Activated naive CD8-positive, alpha-beta T cell (primary cell): ENCODE data around the gene OR2Y1.
"Not testable (repeated sequence)": the region's sequence is repeated elsewhere in the genome, so short reads cannot be mapped to it uniquely, and the experiment has no call there.

ENCODE experiments used
- H3K27ac Mint-ChIP-seq: one replicate; pipeline ENCODE4 v1.8.0; 2021; ENCODE audit warnings: mixed read lengths
- H3K27me3 Mint-ChIP-seq: one replicate; pipeline ENCODE4 v1.8.0; 2021; ENCODE audit warnings: mixed read lengths
- H3K36me3 Mint-ChIP-seq: one replicate; pipeline ENCODE4 v1.8.0; 2021; ENCODE audit warnings: mixed read lengths
- H3K4me1 Mint-ChIP-seq: one replicate; pipeline ENCODE4 v1.8.0; 2021; ENCODE audit warnings: low read depth, mixed read lengths
- H3K4me3 Mint-ChIP-seq: one replicate; pipeline ENCODE4 v1.8.0; 2021; ENCODE audit warnings: mild to moderate bottlenecking, mixed read lengths
- H3K9me3 Mint-ChIP-seq: one replicate; pipeline ENCODE4 v1.8.0; 2021; ENCODE audit warnings: low read depth, mixed read lengths

The OR2Y1 gene

DNA sequence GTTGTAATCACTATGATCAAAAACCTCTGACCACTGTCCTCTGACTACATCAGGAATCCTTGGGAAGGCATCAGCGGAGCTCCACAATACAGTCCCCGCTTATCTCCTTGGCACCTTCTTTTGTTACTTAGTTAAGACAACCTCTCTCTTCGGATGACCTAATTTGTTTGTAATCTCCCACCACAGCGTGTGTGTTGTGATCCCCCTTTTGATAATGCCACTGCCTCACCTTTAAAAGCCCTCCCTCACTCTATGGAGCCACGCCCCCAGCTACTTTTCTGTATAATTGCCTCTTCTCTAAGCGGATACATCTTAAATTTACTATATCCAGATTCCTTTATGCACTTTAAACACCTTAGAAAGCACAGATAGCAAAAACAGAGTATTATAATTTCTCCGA lies 35.9 kb downstream of the OR2Y1 start:
- H3K4me3 Mint-ChIP-seq = no peak overlapping the region
- no peaks in the 10 kb centered on the region for H3K27me3 Mint-ChIP-seq
- H3K4me1 Mint-ChIP-seq = peaks cover 7% of the 10 kb centered on the region
- peaks cover 3% of the 10 kb centered on the region for H3K9me3 Mint-ChIP-seq
- H3K36me3 Mint-ChIP-seq = peaks cover 7% of the 10 kb centered on the region
- no peak overlapping the region for H3K27ac Mint-ChIP-seq

DNA sequence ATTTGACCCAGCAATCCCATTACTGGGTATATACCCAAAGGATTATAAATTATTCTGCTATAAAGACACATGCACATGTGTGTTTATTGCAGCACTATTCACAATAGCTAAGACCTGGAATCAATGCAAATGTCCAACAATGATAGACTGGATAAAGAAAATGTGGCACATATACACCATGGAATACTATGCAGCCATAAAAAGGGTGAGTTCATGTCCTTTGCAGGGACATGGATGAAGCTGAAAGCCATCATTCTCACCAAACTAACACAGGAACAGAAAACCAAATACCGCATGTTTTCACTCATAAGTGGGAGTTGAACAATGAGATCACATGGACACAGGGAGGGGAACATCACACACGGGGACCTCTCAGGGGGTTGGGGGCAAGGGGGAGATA lies 36.5 kb downstream of the OR2Y1 start:
- not testable (repeated sequence) for H3K4me3 Mint-ChIP-seq

DNA sequence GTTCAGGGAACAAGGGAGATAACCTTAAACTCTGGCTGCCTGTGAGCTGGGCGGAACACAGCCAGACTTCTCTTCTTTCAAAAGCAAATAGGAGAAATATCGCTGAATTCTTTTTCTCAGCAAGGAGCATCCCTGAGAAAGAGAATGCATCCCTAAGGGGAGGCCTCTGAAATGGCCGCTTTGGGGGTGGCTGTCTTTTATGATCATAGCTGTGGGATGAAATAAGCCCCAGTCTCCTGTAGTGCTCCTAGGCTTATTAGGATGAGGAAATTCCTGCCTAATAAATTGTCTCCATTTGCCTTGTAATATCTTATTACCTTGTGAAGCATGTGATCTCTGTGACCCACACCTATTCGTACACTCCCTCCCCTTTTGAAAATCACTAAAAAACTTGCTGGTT lies 39.4 kb downstream of the OR2Y1 start:
- H3K27ac Mint-ChIP-seq = peak overlapping the region; percentile 41
- H3K9me3 Mint-ChIP-seq, H3K4me3 Mint-ChIP-seq, H3K36me3 Mint-ChIP-seq, H3K27me3 Mint-ChIP-seq: not testable (repeated sequence)
- peaks cover 12% of the 10 kb centered on the region for H3K4me1 Mint-ChIP-seq

More for the DNA sequence above, 36.5 kb downstream of the OR2Y1 start:
- not testable (repeated sequence) for H3K9me3 Mint-ChIP-seq, H3K27ac Mint-ChIP-seq, H3K27me3 Mint-ChIP-seq, H3K36me3 Mint-ChIP-seq
- H3K4me1 Mint-ChIP-seq = peaks cover 10% of the 10 kb centered on the region

DNA sequence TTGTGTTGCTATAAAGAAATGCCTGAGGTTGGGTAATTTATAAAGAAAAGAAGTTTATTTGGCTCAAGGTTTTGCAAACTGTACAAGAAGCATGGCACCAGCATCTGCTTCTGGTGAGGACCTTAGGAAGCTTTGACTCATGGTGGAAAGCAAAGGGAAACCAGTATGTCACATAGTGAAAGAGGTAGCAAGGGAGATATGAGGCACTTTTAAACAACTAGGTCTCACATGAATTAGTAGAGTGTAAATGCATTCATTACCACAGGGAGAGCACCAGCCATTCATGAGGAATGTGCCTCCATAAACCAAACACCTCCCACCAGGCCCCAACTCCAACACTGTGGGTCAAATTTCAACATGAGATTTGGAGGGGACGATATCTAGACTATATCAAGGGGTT lies 40.8 kb downstream of the OR2Y1 start:
- H3K9me3 Mint-ChIP-seq = peaks cover 3% of the 10 kb centered on the region
- H3K27ac Mint-ChIP-seq = peak overlapping the region; percentile 16
- H3K4me3 Mint-ChIP-seq = no peak overlapping the region
- H3K27me3 Mint-ChIP-seq = no peaks in the 10 kb centered on the region
- peaks cover 9% of the 10 kb centered on the region for H3K4me1 Mint-ChIP-seq
- H3K36me3 Mint-ChIP-seq = peaks cover 7% of the 10 kb centered on the region

DNA sequence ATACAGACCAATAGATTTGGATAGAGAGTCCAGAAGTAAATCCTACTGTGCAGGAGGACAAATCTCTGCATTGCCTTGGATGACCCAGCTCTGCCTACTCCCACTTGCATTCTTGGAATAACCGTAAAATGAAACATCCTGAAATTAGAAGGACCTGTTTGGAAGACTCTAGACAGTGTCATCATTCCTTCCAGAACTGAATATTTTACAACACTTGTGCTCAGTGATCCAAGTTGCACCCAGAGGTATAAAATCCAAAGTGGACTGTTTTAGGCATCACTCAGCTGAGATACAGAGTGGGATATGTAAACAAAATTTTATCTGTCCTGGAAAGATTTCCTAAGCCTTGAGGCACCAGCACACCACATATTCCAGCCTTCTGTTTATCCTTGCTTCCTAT lies 43.7 kb downstream of the OR2Y1 start:
- Mint-ChIP-seq H3K9me3 (peaks cover 7% of the 10 kb centered on the region), H3K27ac (no peak overlapping the region), H3K36me3 (peaks cover 5% of the 10 kb centered on the region), H3K27me3 (no peaks in the 10 kb centered on the region), H3K4me1 (peaks cover 32% of the 10 kb centered on the region), H3K4me3 (no peak overlapping the region)

DNA sequence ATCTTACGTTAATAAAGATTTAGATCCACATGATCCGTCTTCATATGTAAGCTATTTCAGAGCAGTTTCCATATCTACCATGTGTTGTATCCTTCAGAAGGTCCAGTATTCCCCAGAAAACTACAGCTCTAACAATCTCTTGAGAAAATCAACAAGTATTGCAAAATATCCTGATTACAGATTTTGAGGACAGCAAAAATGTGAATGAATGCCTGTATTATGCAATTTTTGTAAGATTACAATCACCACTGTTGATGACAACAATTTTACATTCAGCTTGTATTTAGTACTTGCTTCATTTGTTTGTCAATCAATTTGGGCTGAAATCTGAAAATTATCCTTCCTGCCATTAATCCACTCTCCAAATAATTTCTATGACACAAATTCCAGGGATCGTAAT lies 47.4 kb downstream of the OR2Y1 start:
- H3K4me3 Mint-ChIP-seq = no peak overlapping the region
- no peaks in the 10 kb centered on the region for H3K27me3 Mint-ChIP-seq
- H3K27ac Mint-ChIP-seq = no peak overlapping the region
- peaks cover 3% of the 10 kb centered on the region for H3K36me3 Mint-ChIP-seq
- peaks cover 56% of the 10 kb centered on the region for H3K4me1 Mint-ChIP-seq
- H3K9me3 Mint-ChIP-seq = peaks cover 4% of the 10 kb centered on the region

DNA sequence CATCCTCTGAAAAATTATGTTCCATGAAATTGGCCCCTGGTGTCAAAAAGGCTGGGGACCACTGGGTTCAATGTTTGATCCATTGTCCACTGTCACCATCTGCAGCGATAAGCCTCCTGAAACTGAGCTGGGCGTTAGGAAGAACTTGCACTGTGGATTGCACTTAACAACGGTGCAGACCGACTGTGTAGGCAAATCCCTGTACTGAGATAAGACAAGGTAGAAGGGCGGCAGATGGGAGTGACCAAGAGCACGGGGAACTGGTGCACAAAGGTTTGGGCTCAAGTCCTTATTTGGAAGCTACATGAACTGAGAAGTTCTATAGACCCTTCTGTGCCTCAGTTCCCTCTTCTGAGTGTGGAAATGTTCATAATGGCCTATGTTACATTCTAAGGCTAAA lies 48.8 kb downstream of the OR2Y1 start:
- no peaks in the 10 kb centered on the region for H3K27me3 Mint-ChIP-seq
- H3K27ac Mint-ChIP-seq = peak overlapping the region; percentile 46
- H3K4me1 Mint-ChIP-seq = peaks cover 62% of the 10 kb centered on the region
- H3K9me3 Mint-ChIP-seq = peaks cover 4% of the 10 kb centered on the region
- H3K4me3 Mint-ChIP-seq = no peak overlapping the region
- peaks cover 3% of the 10 kb centered on the region for H3K36me3 Mint-ChIP-seq

DNA sequence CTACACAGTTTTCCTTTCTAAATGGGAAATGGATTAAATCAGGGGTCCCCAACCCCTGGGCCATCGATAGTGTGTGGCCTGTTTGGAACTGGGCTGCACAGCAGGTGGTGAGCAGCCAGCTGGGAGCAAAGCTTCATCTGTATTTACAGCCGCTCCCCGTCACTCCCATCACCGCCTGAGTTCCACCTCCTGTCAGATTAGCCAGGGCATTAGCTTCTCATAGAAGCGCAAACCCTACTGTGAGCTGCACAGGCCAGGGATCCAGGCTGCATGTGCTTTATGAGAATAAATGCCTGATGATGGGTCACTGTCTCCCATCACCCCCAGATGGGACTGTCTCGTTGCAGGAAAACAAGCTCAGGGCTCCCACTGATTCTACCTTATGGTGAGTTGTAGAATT lies 49.3 kb downstream of the OR2Y1 start:
- no peaks in the 10 kb centered on the region for H3K27me3 Mint-ChIP-seq
- peak overlapping the region; percentile 40 for H3K4me3 Mint-ChIP-seq
- peaks cover 67% of the 10 kb centered on the region for H3K4me1 Mint-ChIP-seq
- peaks cover 3% of the 10 kb centered on the region for H3K36me3 Mint-ChIP-seq
- H3K27ac Mint-ChIP-seq = peak overlapping the region; percentile 91
- H3K9me3 Mint-ChIP-seq = peaks cover 4% of the 10 kb centered on the region

DNA sequence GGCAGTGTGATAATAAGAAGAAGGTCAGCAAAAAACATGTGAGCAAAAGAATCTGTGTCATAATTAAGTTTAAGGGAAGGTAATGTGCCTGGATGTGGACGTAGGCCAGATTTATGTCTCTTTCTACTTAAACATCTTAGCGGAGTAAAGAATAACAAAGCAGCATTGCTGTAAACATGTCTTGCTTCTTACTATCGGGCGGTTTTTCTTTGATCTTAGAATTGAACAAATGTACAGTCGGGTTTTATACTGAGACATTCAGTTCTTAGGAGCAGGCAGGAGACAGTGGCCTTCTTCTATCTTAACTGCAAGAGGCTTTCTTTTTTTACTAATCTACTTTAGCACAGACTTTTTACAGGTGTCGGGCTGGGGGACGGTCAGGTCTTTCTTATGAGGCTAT lies 50.1 kb downstream of the OR2Y1 start:
- Mint-ChIP-seq H3K27ac (peak overlapping the region; percentile 91), H3K36me3 (peaks cover 3% of the 10 kb centered on the region), H3K4me1 (peaks cover 75% of the 10 kb centered on the region)

More for the DNA sequence above, 50.1 kb downstream of the OR2Y1 start:
- H3K4me3 Mint-ChIP-seq = peak overlapping the region; percentile 76
- H3K27me3 Mint-ChIP-seq = no peaks in the 10 kb centered on the region
- peaks cover 4% of the 10 kb centered on the region for H3K9me3 Mint-ChIP-seq
